Fibroblast of the aortic adventitia (primary cell): ENCODE measurements around the gene HES6. TPM values are rescaled to one million over a fixed set of nuclear protein-coding genes. Genes with fewer than 3 reads are reported as not detected.

ENCODE experiments used
- DNase-seq: peaks from one replicate; pipeline ENCODE4 v3.0.0-alpha.2; 2010; ENCODE audit warnings: low read depth
- H3K4me3 ChIP-seq: 2 replicates; pipeline ENCODE4 v1.5.1; 2011; ENCODE audit warnings: low read depth, mild to moderate bottlenecking, control low read depth, low read length, moderate library complexity
- total RNA-seq: library from RNA; depleted of rRNA; stranded (reverse); fragments of >200 nt; gene quantifications from 2 replicates; pipeline ENCODE4 v1.2.3, GENCODE V29; 2012; ENCODE audit warnings: low replicate concordance
- TF ChIP-seq, protein P1 (sequence below): IDR thresholded peaks from 2 replicates; pipeline ENCODE4 v1.5.1; 2011; ENCODE audit warnings: mild to moderate bottlenecking, low read length, control low read depth, inconsistent platforms; ENCODE audit not compliant: insufficient read depth

HES6 gene
- total RNA-seq, 1 donor, result 1.6 TPM

DNA sequence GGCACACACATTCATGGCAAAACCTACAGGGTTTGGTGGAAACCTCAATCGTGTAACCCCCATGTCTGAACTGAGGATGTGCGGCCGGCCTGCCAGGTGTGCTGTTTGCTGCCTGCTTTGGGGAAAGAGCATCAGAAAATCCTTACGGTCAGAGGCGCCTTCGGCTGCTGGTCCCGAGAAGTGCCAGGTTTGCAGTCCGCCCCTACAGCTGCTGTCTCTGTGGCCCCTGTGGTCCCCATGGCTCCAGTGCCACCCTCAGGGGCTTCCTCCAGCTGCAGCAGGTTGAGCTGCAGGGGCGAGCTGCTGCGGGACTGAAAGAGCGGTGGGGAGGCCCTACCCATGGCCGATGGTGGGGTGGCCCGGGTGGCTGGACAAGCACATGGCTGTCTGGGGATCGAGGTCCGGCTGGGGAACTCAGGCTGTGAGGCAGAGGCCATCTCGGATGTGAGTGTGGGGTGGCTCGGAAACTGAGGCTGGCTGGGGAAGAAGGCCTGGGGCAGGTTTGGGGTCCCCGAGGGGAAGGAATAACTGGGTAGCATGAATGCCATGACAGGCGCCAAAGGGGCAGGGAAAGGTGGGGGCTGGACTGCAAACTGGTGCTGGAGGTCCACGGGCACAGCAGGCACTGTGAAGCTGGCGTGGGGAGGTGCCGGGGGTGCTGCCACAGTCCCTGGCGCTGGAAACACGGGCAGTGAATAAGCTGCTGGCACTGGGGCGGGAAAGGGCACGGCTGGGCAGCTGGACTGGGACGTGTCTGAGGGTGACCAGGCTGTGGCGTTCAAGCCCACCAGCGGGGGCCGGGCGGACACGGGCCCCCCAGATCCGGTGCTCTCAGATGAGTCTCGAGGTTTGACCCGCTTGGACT, 13.2 kb upstream of the HES6 start:
- no peak overlapping the region for H3K4me3 ChIP-seq
- DNase-seq, result no peak
- TF ChIP-seq, protein P1, sequence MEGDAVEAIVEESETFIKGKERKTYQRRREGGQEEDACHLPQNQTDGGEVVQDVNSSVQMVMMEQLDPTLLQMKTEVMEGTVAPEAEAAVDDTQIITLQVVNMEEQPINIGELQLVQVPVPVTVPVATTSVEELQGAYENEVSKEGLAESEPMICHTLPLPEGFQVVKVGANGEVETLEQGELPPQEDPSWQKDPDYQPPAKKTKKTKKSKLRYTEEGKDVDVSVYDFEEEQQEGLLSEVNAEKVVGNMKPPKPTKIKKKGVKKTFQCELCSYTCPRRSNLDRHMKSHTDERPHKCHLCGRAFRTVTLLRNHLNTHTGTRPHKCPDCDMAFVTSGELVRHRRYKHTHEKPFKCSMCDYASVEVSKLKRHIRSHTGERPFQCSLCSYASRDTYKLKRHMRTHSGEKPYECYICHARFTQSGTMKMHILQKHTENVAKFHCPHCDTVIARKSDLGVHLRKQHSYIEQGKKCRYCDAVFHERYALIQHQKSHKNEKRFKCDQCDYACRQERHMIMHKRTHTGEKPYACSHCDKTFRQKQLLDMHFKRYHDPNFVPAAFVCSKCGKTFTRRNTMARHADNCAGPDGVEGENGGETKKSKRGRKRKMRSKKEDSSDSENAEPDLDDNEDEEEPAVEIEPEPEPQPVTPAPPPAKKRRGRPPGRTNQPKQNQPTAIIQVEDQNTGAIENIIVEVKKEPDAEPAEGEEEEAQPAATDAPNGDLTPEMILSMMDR, result no peak

DNA sequence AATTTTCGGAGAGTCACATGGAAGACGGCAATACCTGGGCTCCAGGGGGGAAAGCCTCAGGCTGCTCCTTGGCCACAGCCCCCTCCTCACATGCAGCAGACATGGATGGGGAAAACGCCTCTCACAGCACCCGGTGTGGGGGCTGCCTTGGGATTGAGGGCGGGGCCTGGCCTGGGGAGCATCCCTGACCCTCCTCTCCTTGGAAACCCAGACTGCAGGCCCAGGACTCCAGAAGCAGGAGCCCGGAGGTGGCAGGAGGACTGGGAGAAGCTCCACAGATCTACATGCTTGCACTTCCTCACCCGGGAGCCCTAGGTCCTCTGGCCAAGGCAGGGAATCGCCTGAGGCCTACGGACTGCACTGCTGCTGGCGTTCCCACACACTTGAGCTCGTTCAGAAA, 12.1 kb upstream of the HES6 start:
- H3K4me3 ChIP-seq, result no peak overlapping the region
- no peak for DNase-seq
- TF ChIP-seq, protein P1, result no peak

DNA sequence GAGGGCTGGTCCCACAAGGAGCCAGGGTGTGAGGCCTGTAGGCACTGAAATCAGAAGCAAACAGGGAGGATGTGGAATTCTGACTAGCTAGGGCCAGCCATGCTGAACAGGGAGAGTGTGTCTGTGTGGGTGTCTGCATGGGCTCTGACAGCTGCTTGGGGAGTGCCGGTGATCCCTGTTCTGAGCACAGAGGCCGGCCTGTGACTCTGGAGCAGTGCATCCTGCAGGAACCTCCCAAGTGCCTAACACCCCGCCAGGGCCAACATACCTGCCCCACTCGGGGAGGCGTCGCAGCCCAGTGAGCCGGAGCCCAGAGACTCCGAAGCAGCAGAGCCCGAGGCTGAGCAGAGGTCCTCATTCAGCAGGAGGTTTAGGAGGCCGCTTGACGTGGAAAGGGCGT, 11.5 kb upstream of the HES6 start:
- TF ChIP-seq, protein P1, result no peak
- H3K4me3 ChIP-seq, result no peak overlapping the region
- DNase-seq, result no peak

DNA sequence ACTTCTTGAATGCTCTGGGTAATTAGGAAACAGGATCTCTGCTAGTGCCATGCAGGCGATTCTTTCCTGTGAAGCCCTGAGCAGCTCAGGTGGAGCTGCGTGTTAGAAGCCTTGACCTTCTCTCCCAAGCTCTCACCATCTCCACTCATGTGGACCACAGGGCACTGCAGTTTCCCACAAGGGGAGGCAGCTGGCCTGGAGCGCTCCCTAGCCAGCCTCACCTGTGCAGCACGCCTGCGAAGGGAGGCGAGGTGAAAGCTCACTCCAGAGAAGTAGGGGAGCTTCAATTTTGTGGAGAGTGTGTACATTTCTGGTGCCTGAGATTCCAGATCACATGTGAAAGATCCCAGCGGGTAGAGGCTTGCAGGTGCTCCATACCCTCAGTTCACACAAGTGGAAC, 11.1 kb upstream of the HES6 start:
- H3K4me3 ChIP-seq, result no peak overlapping the region
- TF ChIP-seq, protein P1, result no peak
- no peak for DNase-seq

DNA sequence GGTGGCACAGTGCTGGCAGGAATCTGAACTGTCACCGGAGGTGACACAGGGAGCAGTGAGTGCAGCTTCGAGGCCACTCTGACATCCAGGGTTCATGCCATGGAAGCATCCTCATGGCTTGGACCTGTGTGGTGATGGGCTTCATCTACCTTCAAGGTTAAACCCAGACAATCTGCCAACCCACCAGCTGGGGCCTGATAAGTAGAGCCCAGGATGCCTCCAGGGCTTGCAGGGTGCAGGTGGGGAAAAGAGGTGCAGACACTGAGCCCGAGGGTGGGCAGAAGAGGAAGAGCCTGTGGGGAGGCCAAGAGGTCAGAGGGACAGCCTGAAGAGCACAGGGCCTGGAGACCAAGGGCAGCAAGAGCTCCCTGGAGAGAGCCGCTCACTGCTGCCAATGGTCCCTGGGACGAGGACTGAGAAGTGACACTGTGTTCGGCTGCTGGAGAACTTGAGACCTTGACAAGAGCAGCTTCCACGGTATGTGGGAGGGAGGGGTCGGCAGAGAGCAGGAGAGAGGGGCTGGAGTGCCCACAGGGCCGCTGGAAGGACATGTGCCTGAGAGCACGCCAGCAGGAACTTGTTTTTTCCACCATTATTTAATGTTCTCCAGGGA, 8.1 kb upstream of the HES6 start:
- no peak for DNase-seq
- H3K4me3 ChIP-seq, result no peak overlapping the region
- TF ChIP-seq, protein P1, result no peak

DNA sequence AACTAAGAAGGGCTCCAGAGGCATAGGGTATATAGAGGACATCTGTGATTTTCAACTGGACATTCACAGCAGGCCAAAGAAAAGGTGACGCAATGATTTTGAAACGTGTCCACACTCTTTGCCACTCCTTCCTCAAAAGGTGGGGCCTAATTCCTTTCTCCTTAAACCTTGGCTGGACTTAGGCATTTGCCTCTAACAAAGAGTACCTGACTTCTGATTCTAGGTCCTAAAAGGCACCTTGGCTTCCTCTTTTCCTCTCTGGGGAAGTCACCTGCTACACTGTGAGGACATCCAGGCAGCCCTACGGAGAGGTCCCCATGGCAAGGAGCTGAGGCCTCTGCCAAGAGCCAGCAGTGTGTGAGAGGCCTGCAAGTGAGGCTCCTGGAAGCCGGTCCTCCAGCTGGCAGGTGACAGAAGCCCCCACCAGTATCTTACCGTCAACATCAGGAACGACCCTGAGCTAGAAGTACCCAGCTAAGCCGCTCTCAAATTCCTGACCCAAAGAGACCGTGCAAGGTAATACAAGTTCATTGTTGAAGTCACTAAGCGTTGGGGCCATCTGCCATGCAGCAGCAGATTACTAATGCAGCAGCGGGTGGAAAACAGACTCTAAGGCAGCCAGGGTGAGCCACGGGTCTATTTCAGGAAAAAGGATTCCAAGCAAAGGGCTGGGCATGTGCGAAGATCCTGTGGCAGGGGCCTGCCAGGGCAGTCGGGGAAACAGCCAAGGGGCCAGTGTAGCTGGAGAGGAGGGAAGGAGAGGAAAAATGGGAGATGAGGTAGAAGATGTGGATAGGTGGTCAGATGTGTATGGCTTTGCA, 7.4 kb upstream of the HES6 start:
- TF ChIP-seq, protein P1, result no peak
- no peak overlapping the region for H3K4me3 ChIP-seq
- DNase-seq, result peak; percentile 22
